ENCODE measurements around the gene ZNF576. TPM values are rescaled to one million over a fixed set of nuclear protein-coding genes. Genes with fewer than 3 reads are reported as not detected.

ZNF576 gene
- total and polyA plus RNA-seq, 2 of the 13 experiments (the other 11 are each of a cell fraction or from before 2014, with no cell fraction given), result 7.2 to 9.6 TPM

GRCh38 chr19:43595999-43596841, at the start of gene ZNF576, which contains the start of gene IRGQ (continued):
- TF ChIP-seq ZBTB40 (IDR thresholded peaks at IDR 0.05), result no peak
- no peak for TF ChIP-seq ZBTB40 (CRISPR knock-in tag; IDR thresholded peaks at IDR 0.05)
- no peak for TF ChIP-seq ZNF33B (CRISPR knock-in tag; IDR thresholded peaks at IDR 0.05)
- no peak for TF ChIP-seq NCOA5 (CRISPR knock-in tag; IDR thresholded peaks at IDR 0.05)
- TF ChIP-seq TOE1 (CRISPR knock-in tag; IDR thresholded peaks at IDR 0.05), result no peak
- TF ChIP-seq MLX (CRISPR knock-in tag; IDR thresholded peaks at IDR 0.05), result no peak
- no peak for TF ChIP-seq ZEB1 (IDR thresholded peaks at IDR 0.05; ENCODE audit: insufficient replicate concordance, low read depth)
- TF ChIP-seq ZNF20 (CRISPR knock-in tag; IDR thresholded peaks at IDR 0.05), result no peak
- peak; percentile 52; the same call in 1 of the 2 replicates for TF ChIP-seq ZNF274 (CRISPR knock-in tag; IDR thresholded peaks at IDR 0.05)
- TF ChIP-seq ZFP41 (CRISPR knock-in tag; IDR thresholded peaks at IDR 0.05; ENCODE audit: borderline replicate concordance), result no peak
- TF ChIP-seq SP1 (IDR thresholded peaks at IDR 0.05), result no peak
- TF ChIP-seq SP1 (CRISPR knock-in tag; IDR thresholded peaks at IDR 0.05), result peak; percentile 43; the same call in 1 of the 2 replicates
- TF ChIP-seq RCOR2 (CRISPR knock-in tag; IDR thresholded peaks at IDR 0.05), result no peak
- no peak for TF ChIP-seq ZNF605 (CRISPR knock-in tag; IDR thresholded peaks at IDR 0.05)
- no peak for TF ChIP-seq RFX3 (CRISPR knock-in tag; IDR thresholded peaks at IDR 0.05)
- TF ChIP-seq MYPOP (CRISPR knock-in tag; IDR thresholded peaks at IDR 0.05), result 0 out of 2 replicates have a peak, but pooled peaks have one; percentile 42
- no peak for TF ChIP-seq ZBTB33 (CRISPR knock-in tag; IDR thresholded peaks at IDR 0.05)
- TF ChIP-seq POLR2A (IDR thresholded peaks at IDR 0.05; ENCODE audit: insufficient read depth in 1 of 2, low read depth in 2 of 2, low read length in 2 of 2), result peak; percentile 74 to 78
- no peak for TF ChIP-seq ZSCAN12 (CRISPR knock-in tag; IDR thresholded peaks at IDR 0.05)
